Duodenal mucosa (tissue), 2 donors: ENCODE results near the gene TMEM145.

Source experiments
- H3K27ac ChIP-seq: one replicate; pipeline ENCODE4 v1.7.0; 2013; ENCODE audit warnings: low read depth, low read length
- H3K27me3 ChIP-seq, 2 donors: one replicate each; pipeline ENCODE4 v1.7.0; 2013; ENCODE audit warnings: low read length in 2 of 2, control low read depth in 1 of 2; ENCODE audit not compliant: insufficient read depth in 2 of 2, control insufficient read depth in 1 of 2
- H3K36me3 ChIP-seq, 2 donors: one replicate each; pipeline ENCODE4 v1.7.0; 2013; ENCODE audit warnings: low read length in 2 of 2, control low read depth in 1 of 2; ENCODE audit not compliant: insufficient read depth in 2 of 2, control insufficient read depth in 1 of 2
- H3K4me1 ChIP-seq, 2 donors: one replicate each; pipeline ENCODE4 v1.7.0; 2013; ENCODE audit warnings: low read length in 2 of 2, control low read depth in 1 of 2; ENCODE audit not compliant: insufficient read depth in 2 of 2, control insufficient read depth in 1 of 2
- H3K4me3 ChIP-seq, 2 donors: one replicate each; pipeline ENCODE4 v1.7.0; 2013; ENCODE audit warnings: low read length in 2 of 2, low read depth in 1 of 2
- H3K9ac ChIP-seq, 2 donors: one replicate each; pipeline ENCODE4 v1.7.0; 2013; ENCODE audit warnings: low read length in 2 of 2, low read depth in 1 of 2
- H3K9me3 ChIP-seq, 2 donors: one replicate each; pipeline ENCODE4 v1.7.0; 2013; ENCODE audit warnings: low read length in 2 of 2, control low read depth in 1 of 2; ENCODE audit not compliant: control insufficient read depth in 1 of 2

Gene TMEM145

GRCh38 chr19:42360787-42361544 is 47.9 kb downstream of the TMEM145 start:
- Histone ChIP-seq H3K27ac (no peak overlapping the region), H3K9ac (no peak overlapping the region), H3K9me3 (peaks cover 2 to 4% of the 10 kb centered on the region in 2 donors), H3K36me3 (peaks cover 10 to 34% of the 10 kb centered on the region in 2 donors), H3K4me3 (no peak overlapping the region), H3K27me3 (no peaks in the 10 kb centered on the region), H3K4me1 (no peaks in the 10 kb centered on the region)

GRCh38 chr19:42361545-42361910 is 48.4 kb downstream of the TMEM145 start:
- Histone ChIP-seq H3K9ac (no peak overlapping the region), H3K27me3 (no peaks in the 10 kb centered on the region), H3K9me3 (peaks cover 2 to 4% of the 10 kb centered on the region in 2 donors), H3K27ac (no peak overlapping the region), H3K36me3 (peaks cover 10 to 30% of the 10 kb centered on the region in 2 donors), H3K4me3 (no peak overlapping the region), H3K4me1 (no peaks in the 10 kb centered on the region)

- no peaks in the 10 kb centered on the region for H3K4me1 ChIP-seq
- peaks cover 2 to 4% of the 10 kb centered on the region in 2 donors for H3K9me3 ChIP-seq
- H3K27ac ChIP-seq: no peak overlapping the region
- H3K9ac ChIP-seq: no peak overlapping the region
- H3K27me3 ChIP-seq: no peaks in the 10 kb centered on the region
- H3K36me3 ChIP-seq: peaks cover 5 to 29% of the 10 kb centered on the region in 2 donors
- no peak overlapping the region for H3K4me3 ChIP-seq
These were observed 49.2 kb downstream of the TMEM145 start for GRCh38 chr19:42362342-42362741.

- no peak overlapping the region for H3K4me3 ChIP-seq
- peaks cover 5 to 27% of the 10 kb centered on the region in 2 donors for H3K36me3 ChIP-seq
These were observed 49.9 kb downstream of the TMEM145 start for GRCh38 chr19:42362891-42363440.

GRCh38 chr19:42363614-42364346 is 50.7 kb downstream of the TMEM145 start:
- peaks cover 5 to 23% of the 10 kb centered on the region in 2 donors for H3K36me3 ChIP-seq
- H3K27me3 ChIP-seq: no peaks in the 10 kb centered on the region
- H3K9ac ChIP-seq: no peak overlapping the region
- no peaks in the 10 kb centered on the region for H3K4me1 ChIP-seq
- H3K4me3 ChIP-seq: no peak overlapping the region
- peaks cover 2 to 4% of the 10 kb centered on the region in 2 donors for H3K9me3 ChIP-seq
- H3K27ac ChIP-seq: no peak overlapping the region

More at GRCh38 chr19:42362891-42363440, 49.9 kb downstream of the TMEM145 start:
- Histone ChIP-seq H3K27me3 (no peaks in the 10 kb centered on the region), H3K4me1 (no peaks in the 10 kb centered on the region), H3K9ac (no peak overlapping the region), H3K27ac (no peak overlapping the region), H3K9me3 (peaks cover 2 to 4% of the 10 kb centered on the region in 2 donors)

- no peak overlapping the region for H3K9ac ChIP-seq
- H3K27ac ChIP-seq: no peak overlapping the region
- no peaks in the 10 kb centered on the region for H3K27me3 ChIP-seq
- no peak overlapping the region for H3K4me3 ChIP-seq
- H3K4me1 ChIP-seq: peaks cover 0 to 3% of the 10 kb centered on the region in 2 donors
- H3K9me3 ChIP-seq: peaks cover 2 to 4% of the 10 kb centered on the region in 2 donors
- peaks cover 5 to 23% of the 10 kb centered on the region in 2 donors for H3K36me3 ChIP-seq
These were observed 53.6 kb downstream of the TMEM145 start for GRCh38 chr19:42366673-42367072.

- H3K27me3 ChIP-seq: no peaks in the 10 kb centered on the region
- no peak overlapping the region for H3K9ac ChIP-seq
- H3K27ac ChIP-seq: no peak overlapping the region
- peaks cover 5 to 17% of the 10 kb centered on the region in 2 donors for H3K36me3 ChIP-seq
- H3K4me1 ChIP-seq: peaks cover 0 to 3% of the 10 kb centered on the region in 2 donors
- peaks cover 2 to 4% of the 10 kb centered on the region in 2 donors for H3K9me3 ChIP-seq
- H3K4me3 ChIP-seq: no peak overlapping the region
These were observed 54.8 kb downstream of the TMEM145 start for GRCh38 chr19:42367929-42368328.

- Histone ChIP-seq H3K36me3 (peaks cover 5 to 13% of the 10 kb centered on the region in 2 donors), H3K9ac (no peak overlapping the region), H3K9me3 (peaks cover 2 to 4% of the 10 kb centered on the region in 2 donors), H3K27ac (no peak overlapping the region), H3K4me1 (peaks cover 0 to 3% of the 10 kb centered on the region in 2 donors), H3K4me3 (no peak overlapping the region), H3K27me3 (no peaks in the 10 kb centered on the region)
These were observed 55.3 kb downstream of the TMEM145 start for GRCh38 chr19:42368360-42368759.

GRCh38 chr19:42368765-42369164 is 55.7 kb downstream of the TMEM145 start:
- no peaks in the 10 kb centered on the region for H3K27me3 ChIP-seq
- no peak overlapping the region for H3K27ac ChIP-seq
- H3K9ac ChIP-seq: no peak overlapping the region
- H3K9me3 ChIP-seq: peaks cover 0 to 2% of the 10 kb centered on the region in 2 donors
- no peak overlapping the region for H3K4me3 ChIP-seq
- H3K4me1 ChIP-seq: peaks cover 0 to 3% of the 10 kb centered on the region in 2 donors
- H3K36me3 ChIP-seq: peaks cover 1 to 9% of the 10 kb centered on the region in 2 donors
